NCI-H510A (cell line): ENCODE measurements around the gene DNAJC8.

Experiments used
- DNase-seq: peaks from one replicate; lab custom pipeline; 2025; lab: John Stamatoyannopoulos, UW

The DNAJC8 gene

DNA sequence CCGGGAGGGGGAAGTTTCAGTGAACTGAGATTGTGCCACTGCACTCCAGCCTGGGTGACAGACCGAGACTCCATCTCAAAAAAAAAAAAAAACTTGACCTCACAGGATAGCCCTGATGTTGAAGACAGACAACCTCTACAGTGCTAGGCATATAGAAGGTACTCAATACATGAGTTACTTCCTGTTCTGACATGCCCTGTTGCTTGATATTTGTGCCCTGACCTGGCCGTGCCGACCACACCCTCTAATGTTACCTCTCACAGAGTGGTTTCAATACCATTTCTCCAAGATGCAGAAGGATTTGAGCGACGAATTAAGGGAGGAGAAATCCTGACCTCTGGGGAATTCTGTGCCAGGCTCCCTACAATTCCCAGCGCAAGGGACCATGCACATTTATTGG lies 61.6 kb downstream of the DNAJC8 start:
- DNase-seq = no peak

DNA sequence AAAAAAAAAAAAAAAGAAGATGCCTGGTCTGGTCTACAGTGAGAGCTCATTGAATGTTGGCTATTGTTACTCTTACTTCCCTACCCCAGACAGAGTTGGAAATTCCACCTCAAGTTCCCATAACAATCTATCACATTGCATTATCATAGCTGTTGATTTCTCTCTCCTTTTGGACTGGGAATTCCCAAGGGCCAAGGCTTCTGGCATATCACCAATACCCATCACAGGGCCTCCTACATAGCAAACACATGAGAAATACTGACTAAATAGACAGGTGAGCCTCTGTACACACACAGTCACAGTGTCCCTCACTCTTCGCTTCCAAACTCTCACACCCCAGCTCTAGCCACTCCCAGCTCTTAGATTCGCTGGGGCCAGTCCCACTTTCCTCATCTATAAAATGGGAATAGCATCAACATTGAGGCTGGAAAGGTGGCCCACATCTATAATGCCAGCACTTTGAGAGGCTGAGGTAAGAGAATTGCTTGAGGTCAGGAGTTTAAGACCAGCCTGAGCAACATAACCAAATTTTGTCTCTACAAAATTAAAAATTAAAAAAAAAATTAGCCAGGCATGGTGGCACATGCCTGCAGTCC lies 62.7 kb downstream of the DNAJC8 start:
- DNase-seq = no peak

DNA sequence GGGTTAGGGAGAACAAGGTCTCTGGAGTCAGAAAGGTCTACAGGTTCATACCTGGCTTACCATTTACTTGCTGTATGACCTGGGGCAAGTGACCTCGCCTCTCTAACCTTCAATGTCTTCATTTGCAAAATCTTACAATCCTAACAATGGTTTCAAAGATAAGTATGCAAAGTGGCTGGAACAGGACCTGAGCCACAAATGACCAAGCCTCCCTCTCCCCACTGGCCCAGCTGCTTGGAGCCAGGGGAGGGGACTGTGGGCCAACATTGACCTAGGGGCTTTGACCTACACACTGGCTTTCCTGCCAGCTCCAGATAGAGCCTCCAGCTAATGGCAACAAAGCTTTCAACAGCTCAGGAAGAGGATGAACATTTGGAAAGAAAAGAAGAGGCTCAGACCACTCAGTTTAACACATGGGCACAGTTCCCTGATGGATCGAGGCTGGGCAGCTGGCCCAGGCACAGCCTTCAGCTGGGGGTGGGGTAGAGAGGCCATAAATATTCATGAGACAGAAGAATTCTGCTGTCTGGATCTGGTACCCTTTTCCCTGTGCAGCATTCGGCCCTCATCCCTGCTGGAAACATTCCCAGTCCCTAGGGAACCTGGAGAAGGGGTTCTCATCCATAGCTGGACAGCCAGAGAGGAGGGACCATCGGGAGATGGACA lies 69.2 kb downstream of the DNAJC8 start:
- no peak for DNase-seq

DNA sequence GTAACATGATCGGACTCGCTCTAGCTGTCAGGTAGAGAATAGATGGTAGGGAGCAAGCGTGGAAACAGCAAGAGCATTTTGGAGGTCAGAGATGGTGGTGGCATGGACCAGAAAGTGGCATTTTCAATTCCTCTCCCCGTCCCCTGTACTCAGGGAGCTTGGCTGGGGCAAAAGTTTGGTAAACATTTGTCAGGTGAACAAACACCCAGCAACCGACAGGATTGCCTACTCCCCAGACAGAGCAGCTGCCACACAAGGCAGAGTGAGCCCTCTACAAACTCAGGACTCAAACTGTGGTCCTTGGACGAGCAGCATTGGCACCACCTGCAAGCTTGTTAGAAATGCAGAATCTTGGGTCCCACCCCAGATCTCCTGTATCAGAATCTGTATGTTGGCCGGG lies 70.7 kb downstream of the DNAJC8 start:
- no peak for DNase-seq

DNA sequence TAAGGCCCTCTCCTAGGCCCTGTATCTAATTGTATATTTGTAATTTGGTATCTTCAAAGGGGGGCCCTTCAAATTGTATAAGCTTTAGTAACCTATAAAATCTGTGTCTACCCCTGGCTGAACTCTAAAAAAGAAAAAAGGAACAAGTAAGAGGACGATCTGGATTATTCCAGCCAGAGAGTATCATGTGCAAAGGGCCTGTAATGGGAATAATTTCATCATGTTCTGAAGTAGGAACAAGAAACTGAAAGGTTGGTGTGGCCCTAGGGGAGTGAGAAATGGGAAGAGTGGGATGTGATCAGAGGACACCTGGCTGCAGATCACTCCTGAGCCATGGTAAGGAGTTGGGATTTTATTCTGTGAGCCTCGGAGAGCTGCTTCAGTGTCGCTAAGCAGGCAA lies 71.1 kb downstream of the DNAJC8 start:
- no peak for DNase-seq

DNA sequence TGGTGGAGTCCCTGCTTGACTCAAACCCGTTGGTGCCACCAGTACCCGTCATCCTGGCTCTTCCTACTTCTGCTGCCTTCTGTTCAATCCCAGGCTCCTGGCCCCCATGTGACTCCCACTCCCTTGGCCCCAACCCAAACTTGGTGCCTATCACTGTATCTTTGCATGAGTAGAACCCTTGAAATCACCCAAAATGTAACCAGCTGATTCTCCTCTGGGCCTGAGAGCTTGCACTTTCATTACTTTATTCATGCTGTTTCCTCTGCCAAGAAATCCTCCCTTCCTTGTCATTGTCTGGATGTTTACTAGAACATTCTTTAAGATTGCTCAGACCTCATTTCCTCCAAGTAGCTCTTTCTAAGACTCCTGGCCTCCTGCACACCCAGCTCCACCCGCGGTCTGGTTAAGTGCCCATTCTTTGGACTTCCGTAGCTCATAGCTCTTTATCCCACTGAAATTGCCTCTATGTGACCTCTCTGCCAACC lies 72.0 kb downstream of the DNAJC8 start:
- DNase-seq = no peak

DNA sequence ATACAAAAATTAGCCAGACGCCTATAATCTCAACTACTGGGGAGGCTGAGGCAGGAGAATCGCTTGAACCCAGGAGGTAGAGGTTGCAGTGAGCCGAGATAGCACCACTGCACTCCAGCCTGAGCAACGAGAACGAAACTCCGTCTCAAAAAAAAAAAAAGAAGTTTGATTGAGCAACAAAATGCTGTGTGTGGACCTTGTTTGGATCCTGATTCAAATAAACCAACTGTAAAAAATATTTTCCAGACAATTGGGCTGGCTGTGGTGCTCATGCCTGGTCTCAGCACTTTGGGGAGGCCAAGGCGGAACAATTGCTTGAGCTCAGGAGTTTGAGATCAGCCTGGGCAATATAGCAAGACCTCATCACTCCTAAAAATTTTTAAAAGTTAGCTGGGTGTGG lies 73.1 kb downstream of the DNAJC8 start:
- DNase-seq = no peak

DNA sequence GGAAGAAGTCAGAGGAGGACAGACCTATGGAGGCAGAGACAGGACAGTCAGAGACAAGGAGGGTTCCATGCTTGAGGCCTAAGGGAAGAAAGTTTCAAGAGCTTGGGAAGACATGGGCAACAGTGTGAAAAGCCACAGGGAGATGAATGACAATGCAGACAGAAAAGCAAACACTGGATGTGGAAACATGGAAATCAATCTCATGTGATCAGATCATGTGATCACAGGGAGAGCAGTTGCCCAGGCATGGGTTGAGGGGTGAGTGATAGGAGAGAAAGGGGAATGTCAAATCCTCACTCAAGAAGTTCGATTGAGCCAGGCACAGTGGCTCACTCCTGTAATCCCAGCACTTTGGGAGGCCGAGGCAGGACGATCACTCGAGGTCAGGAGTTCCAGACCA lies 73.6 kb downstream of the DNAJC8 start:
- no peak for DNase-seq

DNA sequence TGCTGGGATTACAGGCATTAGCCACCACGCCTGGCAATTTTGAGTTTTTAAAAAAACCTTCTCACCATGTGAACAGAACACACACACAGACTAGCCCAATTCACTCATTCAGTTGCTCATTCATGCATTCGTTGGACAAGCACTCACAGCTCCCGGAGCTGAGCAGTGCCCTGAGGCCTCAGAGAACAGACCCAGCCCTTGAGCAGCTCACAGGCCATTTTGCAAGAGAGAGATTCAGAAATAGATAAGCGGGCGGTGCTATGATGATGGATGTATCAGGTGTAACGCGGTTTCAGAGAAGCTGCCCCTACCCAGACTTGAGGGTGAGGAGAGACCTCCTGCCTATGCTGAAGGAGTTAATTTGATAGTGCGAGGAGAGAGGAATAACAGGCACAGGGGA lies 74.9 kb downstream of the DNAJC8 start:
- DNase-seq = no peak

DNA sequence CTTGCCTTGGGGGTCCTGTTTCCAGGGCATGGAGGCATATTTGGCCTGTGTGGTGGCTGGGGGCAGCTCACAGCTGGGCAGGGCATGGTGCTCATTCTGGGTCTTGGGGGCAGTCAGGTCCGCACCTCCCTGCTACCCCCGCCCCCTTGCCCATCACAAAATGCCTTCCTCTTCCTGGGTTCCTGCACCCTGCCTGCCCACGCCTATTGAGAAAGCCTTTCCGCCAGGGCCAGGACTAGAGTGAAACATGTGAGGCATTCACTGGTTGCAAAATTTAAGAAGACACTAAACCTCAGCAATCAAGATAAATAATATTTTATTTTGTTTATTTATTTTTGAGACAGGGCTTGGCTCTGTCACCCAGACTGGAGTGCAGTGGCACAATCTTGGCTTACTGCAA lies 76.0 kb downstream of the DNAJC8 start:
- no peak for DNase-seq

DNA sequence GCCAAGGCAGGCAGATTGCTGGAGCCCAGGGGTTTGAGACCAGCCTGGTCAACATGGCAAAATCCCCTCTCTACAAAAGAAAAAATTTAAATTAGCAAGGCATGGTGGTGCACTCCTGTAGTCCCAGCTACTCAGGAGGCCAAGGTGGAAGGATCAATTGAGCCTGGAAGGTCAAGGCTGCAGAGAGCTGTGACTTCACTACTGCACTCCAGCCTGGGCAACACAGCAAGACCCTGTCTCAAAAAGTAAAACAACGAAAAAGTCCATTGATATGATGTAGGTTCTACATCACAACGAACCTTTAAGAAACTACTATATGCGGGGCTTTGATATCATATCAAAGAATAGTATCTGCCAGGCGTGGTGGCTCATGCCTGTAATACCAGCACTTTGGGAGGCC lies 77.2 kb downstream of the DNAJC8 start:
- DNase-seq = no peak

DNA sequence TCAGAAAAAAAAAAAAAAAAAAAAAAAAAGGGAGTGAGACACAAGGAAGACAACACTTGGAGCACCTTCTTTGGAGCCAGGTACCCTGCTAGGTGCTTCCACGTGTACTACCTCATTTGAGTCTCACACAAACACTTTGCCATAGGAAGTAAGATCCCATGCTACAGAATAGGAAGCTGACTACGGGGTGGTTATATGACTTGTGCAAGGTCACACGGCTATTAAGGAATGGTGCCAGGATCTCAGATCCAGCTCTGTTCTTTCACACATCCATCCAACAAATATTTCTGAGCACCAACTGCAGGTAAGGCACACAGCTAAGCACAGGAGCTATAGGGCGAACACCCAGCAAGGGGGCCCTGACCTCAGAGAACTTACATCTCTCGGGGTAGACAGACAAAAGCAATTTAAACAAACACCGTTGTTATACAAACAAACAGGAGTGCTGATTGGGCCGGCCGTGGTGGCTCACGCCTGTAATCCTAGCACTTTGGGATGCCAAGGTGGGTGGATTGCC lies 78.7 kb downstream of the DNAJC8 start:
- no peak for DNase-seq
